ENCODE measurements around the gene DHRS13. TPM values are rescaled to one million over a fixed set of nuclear protein-coding genes. Genes with fewer than 3 reads are reported as not detected.
"Not testable (repeated sequence)": the region's sequence is repeated elsewhere in the genome, so short reads cannot be mapped to it uniquely, and the experiment has no call there.

Gene DHRS13
- total RNA-seq, 2 donors from 2014 or later, result 6.3 to 7.5 TPM

DNA sequence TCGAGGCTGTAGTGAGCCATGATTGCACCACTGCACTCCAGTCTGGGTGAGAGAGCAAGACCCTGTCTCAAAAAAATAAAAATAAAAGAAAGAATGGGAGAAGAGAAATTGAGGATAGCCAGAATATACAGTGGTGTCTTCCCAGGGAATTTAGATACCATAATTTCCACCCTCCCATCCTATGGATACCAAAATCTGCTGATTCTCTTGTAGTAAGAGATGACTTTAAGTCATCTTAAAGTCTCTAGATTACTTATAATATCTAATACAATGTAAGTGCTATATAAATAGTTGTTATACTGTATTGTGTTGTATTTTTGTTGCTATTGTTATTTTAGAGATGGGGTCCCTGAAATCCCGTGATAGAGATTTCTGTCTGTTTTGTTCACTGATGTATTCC lies 49.6 kb downstream of the DHRS13 start:
- intact Hi-C loops (cut with DNase I, micrococcal nuclease), result no loop called here

GRCh38 chr17:28849281-28849680 lies 53.6 kb downstream of the DHRS13 start:
- ATAC-seq, result no peak
- intact Hi-C loops (cut with DNase I, micrococcal nuclease), result no loop called here
- no peak for DNase-seq

More for the DNA sequence above, 49.6 kb downstream of the DHRS13 start:
- ATAC-seq, result no peak
- DNase-seq, result no peak

- ATAC-seq (peak; percentile 74), DNase-seq (peak in 1 of 2 donors; percentile 68)
- intact Hi-C loops (cut with DNase I, micrococcal nuclease), result not testable (repeated sequence)
Measured at GRCh38 chr17:28848667-28849066, 54.2 kb downstream of the DHRS13 start.

Small RNAs within 50 kb of the gene (microRNA-seq; reads per million reads assigned to microRNA genes)
- gene MIR451B, result 0 reads per million in 2 donors

Other genes with a start within 250 kb of the DHRS13 start
- 10 to 100 TPM; 51.1 to 52.3 TPM for gene SDF2, start 241.2 kb downstream of the DHRS13 start, total RNA-seq
- gene SUPT6H, start 240.9 kb downstream of the DHRS13 start, total RNA-seq, result 10 to 100 TPM; 43.8 to 50.5 TPM
- 1 to 10 TPM; 1.4 to 1.8 TPM for gene PROCA1, start 191.2 kb downstream of the DHRS13 start, total RNA-seq
- gene RAB34, start 185.2 kb downstream of the DHRS13 start, total RNA-seq, result 10 to 100 TPM in 1 of 2 donors, 1 to 10 TPM in 1; 6.9 to 17.4 TPM
- 1,000 to 10,000 TPM; 1,131 to 1,234 TPM for gene RPL23A, start 183.1 kb downstream of the DHRS13 start, total RNA-seq
- gene TLCD1, start 176.8 kb downstream of the DHRS13 start, total RNA-seq, result 10 to 100 TPM in 1 of 2 donors, 1 to 10 TPM in 1; 7.1 to 12.8 TPM
- 1 to 10 TPM; 5.6 to 5.7 TPM for gene NEK8, start 174.3 kb downstream of the DHRS13 start, total RNA-seq
- 100 to 1,000 TPM; 116 to 136 TPM for gene TRAF4, start 159.1 kb downstream of the DHRS13 start, total RNA-seq
- 10 to 100 TPM; 28.9 to 33.0 TPM for gene FAM222B, start 60.3 kb downstream of the DHRS13 start, total RNA-seq
- 10 to 100 TPM; 30.8 to 33.9 TPM for gene ERAL1, start 48.1 kb downstream of the DHRS13 start, total RNA-seq
- 10 to 100 TPM; 82.4 to 91.5 TPM for gene FLOT2, start 5.3 kb downstream of the DHRS13 start, total RNA-seq
- 10 to 100 TPM; 33.1 to 42.3 TPM for gene PHF12, start 48.4 kb upstream of the DHRS13 start, total RNA-seq
- gene SEZ6, start 103.0 kb upstream of the DHRS13 start, total RNA-seq, result under 1 TPM; 0.46 to 0.81 TPM
- 1 to 10 TPM in 1 of 2 donors, under 1 TPM in 1; 0.46 to 2.2 TPM for gene PIPOX, start 140.1 kb upstream of the DHRS13 start, total RNA-seq